Colonic mucosa (tissue), 4 donors: ENCODE results near the gene PBX4. TPM values are rescaled to one million over a fixed set of nuclear protein-coding genes. Genes with fewer than 3 reads are reported as not detected.

Experiments used
- DNase-seq: peaks from one replicate; pipeline ENCODE4 v3.0.0-alpha.2; 2020
- H3K27ac ChIP-seq: fragments of 200-600 bp; one replicate; pipeline ENCODE4 v1.8.0; 2021
- H3K27me3 ChIP-seq: fragments of 200-600 bp; one replicate; pipeline ENCODE4 v1.8.0; 2021
- H3K36me3 ChIP-seq: fragments of 200-600 bp; one replicate; pipeline ENCODE4 v1.8.0; 2021
- H3K4me1 ChIP-seq: fragments of 200-600 bp; one replicate; pipeline ENCODE4 v1.8.0; 2021; ENCODE audit warnings: mild to moderate bottlenecking
- H3K4me3 ChIP-seq: fragments of 200-600 bp; one replicate; pipeline ENCODE4 v1.8.0; 2021
- H3K9ac ChIP-seq, 2 donors: one replicate each; pipeline ENCODE4 v1.7.0; 2013; ENCODE audit warnings: control low read depth in 2 of 2, low read depth in 2 of 2, low read length in 2 of 2
- H3K9me3 ChIP-seq: fragments of 200-600 bp; one replicate; pipeline ENCODE4 v1.8.0; 2021
- CTCF ChIP-seq: fragments of 200-600 bp; IDR thresholded peaks from one replicate; pipeline ENCODE4 v1.8.0; 2022; ENCODE audit warnings: antibody characterized with exemption, mild to moderate bottlenecking
- intact Hi-C: fragments of 100-400 bp; cut with DNase I; formaldehyde crosslinking; loops from one replicate; pipeline ENCODE4 v1.14.1; 2022
- total RNA-seq, 2 donors: library from RNA; stranded (reverse); fragmentation: NEBNext Ultra II Directional in 1 of 2; extraction: Animal tissue kit (Norgen Biotek cat#: 25700) in 1 of 2; gene quantifications; one replicate each; pipeline ENCODE4 v1.2.1, GENCODE V29; 2021
- donor health status: healthy.
- donor health status: DM: no; HTN: no; CAD: no.
- donor health status: DM: no; HTN: no; CAD: no.

PBX4 gene
- total RNA-seq, 2 donors from 2014 or later, result 2.3 to 4.9 TPM

DNA sequence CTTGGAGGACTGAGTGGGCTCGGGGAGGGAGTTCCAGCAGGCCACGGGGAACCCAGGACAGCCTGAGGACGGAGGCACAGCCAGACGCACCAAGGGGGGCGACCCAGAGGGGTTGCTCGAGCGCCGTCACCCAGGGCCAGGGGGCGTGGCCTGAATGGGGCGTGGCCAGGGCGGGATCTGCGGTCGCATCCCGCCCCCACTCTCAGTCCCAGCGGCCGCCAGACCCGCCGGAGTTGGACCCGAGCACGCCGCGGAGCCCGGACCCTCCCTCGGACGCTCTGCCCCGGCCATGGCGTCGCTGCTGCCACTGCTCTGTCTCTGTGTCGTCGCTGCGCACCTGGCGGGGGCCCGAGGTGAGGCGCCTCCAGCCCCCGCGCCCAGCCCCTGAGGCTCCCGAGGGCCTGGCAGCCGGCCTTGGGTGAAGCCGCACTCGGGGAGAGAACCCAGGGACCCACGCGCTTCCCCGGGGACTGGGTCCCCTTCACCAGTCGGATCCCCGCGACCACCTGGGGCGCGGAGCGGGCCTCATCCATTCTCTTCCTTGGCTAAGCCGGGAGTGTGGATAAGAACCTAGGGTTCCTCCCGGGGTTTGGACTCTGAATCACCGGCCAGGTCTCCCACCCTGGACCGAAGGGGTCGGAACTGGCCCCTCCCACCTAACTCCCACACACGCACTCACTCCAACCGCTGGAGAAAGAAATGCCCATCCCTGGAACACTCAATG lies 80.3 kb downstream of the PBX4 start, which contains the start of gene CILP2:
CILP2 (plus strand) TSS at position 205 of the 724 bp plus-strand sequence; CDS start at position 290, 85 bp downstream.
- Histone ChIP-seq H3K27ac (no peak within 1 kb of the TSS), H3K27me3 (peaks cover 29% of the 10 kb centered on the region), H3K4me1 (peaks cover 7% of the 10 kb centered on the region), H3K9ac (peak within 1 kb of the TSS in 1 of 2 donors; percentile 2), H3K9me3 (no peaks in the 10 kb centered on the region), H3K36me3 (no peaks in the 10 kb centered on the region), H3K4me3 (peak within 1 kb of the TSS; percentile 27)
- intact Hi-C loops, result no loop called here
- no peak for TF ChIP-seq CTCF
- DNase-seq, result peak; percentile 40

GRCh38 chr19:19537075-19538048 lies 81.1 kb downstream of the PBX4 start:
- Histone ChIP-seq H3K27me3 (peaks cover 29% of the 10 kb centered on the region), H3K4me3 (peak overlapping the region; percentile 27), H3K36me3 (no peaks in the 10 kb centered on the region), H3K27ac (no peak overlapping the region), H3K4me1 (peaks cover 7% of the 10 kb centered on the region), H3K9me3 (no peaks in the 10 kb centered on the region), H3K9ac (no peak overlapping the region)
- intact Hi-C loops, result no loop called here
- no peak for TF ChIP-seq CTCF
- DNase-seq, result no peak

DNA sequence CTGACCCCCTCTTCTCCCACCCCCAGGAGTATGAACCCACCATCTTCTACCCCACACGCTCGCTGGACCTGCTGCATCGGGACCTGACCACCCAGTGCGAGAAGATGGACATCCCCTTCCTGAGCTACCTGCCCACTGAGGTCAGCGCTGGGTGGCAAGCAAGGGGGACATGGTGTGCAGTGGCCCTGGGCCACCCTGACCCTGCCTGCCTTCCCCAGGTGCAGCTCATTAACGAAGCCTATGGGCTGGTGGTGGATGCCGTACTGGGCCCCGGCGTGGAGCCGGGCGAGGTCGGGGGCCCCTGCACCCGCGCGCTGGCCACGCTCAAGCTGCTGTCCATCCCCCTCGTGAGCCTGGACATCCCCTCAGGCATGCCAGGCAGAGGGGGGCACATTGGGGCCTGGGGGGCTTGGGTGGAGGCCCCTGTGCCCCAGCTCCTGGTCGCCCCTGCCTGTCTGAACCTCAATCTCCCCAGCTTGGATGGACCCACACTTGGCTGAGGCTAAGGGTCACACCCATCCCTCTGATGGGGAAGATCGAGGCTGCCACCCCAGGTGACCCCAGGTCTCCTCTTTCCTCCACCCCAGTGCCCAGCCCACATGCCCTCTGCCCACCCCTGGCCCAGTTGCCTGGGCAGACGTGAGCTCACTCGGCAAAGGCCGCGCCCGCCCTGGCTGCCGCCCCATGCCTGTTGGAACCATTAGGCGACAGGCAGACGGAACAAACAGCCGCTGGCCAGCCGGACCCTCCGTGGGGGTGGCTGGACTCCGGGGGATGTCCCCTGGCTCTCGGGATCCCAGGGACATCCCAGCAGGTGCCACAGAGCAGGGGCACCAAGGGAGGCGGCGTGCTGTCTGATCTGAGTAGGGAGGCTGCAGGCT lies 82.9 kb downstream of the PBX4 start:
- Histone ChIP-seq H3K4me1 (peaks cover 7% of the 10 kb centered on the region), H3K27ac (no peak overlapping the region), H3K9ac (no peak overlapping the region), H3K36me3 (no peaks in the 10 kb centered on the region), H3K4me3 (no peak overlapping the region), H3K9me3 (no peaks in the 10 kb centered on the region), H3K27me3 (peaks cover 26% of the 10 kb centered on the region)
- TF ChIP-seq CTCF, result no peak
- intact Hi-C loops, result no loop called here
- DNase-seq, result no peak

DNA sequence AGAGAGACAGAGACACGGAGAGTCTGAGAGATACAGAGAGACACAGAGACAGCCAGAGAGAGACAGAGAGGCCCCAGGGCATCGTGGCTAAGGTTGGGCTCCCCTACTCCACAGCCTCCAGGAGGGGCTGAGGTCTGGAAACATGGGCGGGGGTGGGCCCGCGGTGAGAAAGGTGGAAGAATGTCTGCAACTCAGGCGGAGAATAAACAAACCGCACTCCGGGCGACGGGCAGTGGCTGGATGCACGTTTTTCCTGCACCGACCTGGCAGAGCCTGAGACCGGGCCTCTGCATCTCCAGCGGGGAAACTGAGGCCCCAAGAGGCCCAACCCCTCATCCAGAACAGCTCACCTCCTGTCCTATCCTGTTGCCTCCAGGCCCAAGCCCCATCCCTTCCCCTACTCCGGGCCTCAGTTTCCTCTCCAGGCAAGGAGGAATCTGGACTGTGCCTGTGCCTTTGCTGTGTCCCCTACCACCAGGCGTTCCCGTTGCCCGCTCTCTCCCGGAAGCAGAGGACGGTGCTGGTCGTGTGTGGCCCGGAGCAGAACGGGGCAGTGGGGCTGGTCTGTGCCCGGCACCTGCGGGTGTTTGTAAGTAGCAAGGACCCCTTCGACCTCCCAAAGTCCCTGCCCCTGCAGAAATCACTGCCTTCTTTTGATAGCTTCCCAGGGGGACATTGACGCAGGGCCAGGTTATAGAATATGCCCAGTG lies 83.8 kb downstream of the PBX4 start:
- Histone ChIP-seq H3K27ac (no peak overlapping the region), H3K4me3 (no peak overlapping the region), H3K9ac (no peak overlapping the region), H3K4me1 (peaks cover 7% of the 10 kb centered on the region), H3K9me3 (no peaks in the 10 kb centered on the region), H3K36me3 (no peaks in the 10 kb centered on the region), H3K27me3 (peaks cover 22% of the 10 kb centered on the region)
- no peak for TF ChIP-seq CTCF
- intact Hi-C loops, result loop anchor here (5.0 kb wide), 1 partner anchor 423 kb away; no protein-coding TSS in a partner anchor
- DNase-seq, result no peak
